Measurements from ENCODE around the gene CD22. TPM values are rescaled to one million over a fixed set of nuclear protein-coding genes. Genes with fewer than 3 reads are reported as not detected.

CD22 gene
- polyA plus RNA-seq, 4 donors, result 0.81 to 5.0 (median 2.2) TPM

GRCh38 chr19:35293808-35294207, 35.2 kb upstream of the CD22 start:
- Histone ChIP-seq H3K4me3 (ENCODE audit: low read depth in 1 of 3, low read length in 3 of 3) (no peak overlapping the region), H3K27me3 (ENCODE audit: control insufficient read depth in 3 of 3, insufficient read depth in 3 of 3, low read length in 3 of 3) (no peaks in the 10 kb centered on the region), H3K36me3 (ENCODE audit: control insufficient read depth in 3 of 3, insufficient read depth in 2 of 3, low read depth in 1 of 3, low read length in 3 of 3) (no peaks in the 10 kb centered on the region), H3K4me1 (ENCODE audit: control insufficient read depth in 3 of 3, insufficient read depth in 2 of 3, low read depth in 1 of 3, low read length in 2 of 3) (no peaks in the 10 kb centered on the region), H3K27ac (ENCODE audit: low read depth in 1 of 3, low read length in 2 of 3) (no peak overlapping the region), H3K9me3 (ENCODE audit: control insufficient read depth in 2 of 2, insufficient read depth in 1 of 2, low read depth in 1 of 2, low read length in 1 of 2) (no peaks in the 10 kb centered on the region)
- DNase-seq (no peak), FAIRE-seq (no peak)
- 55 to 67% (median 65%) methylated on average over 16 to 17 of the region's 17 CpGs for WGBS, 3 donors

DNA sequence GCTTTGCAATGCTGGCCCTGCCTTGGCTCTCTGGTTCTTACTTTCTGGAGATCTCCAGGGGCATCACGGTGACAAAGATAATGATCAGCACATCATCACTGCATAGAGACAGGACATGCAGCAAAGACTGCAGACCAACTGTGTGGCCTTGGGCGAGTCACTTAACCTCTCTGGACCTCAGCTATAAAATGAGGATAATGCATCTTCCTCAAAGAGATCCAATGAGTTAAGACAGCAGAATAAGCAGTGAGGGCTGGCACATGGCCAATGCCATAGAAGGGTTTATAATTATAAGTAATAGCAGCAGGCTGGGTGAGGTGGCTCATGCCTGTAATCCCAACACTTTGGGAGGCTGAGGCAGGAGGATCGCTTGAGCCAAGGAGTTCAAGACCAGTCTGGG, 34.7 kb upstream of the CD22 start:
- Histone ChIP-seq H3K4me3 (ENCODE audit: low read depth in 1 of 3, low read length in 3 of 3) (no peak overlapping the region), H3K27ac (ENCODE audit: low read depth in 1 of 3, low read length in 2 of 3) (no peak overlapping the region), H3K4me1 (ENCODE audit: control insufficient read depth in 3 of 3, insufficient read depth in 2 of 3, low read depth in 1 of 3, low read length in 2 of 3) (no peaks in the 10 kb centered on the region), H3K36me3 (ENCODE audit: control insufficient read depth in 3 of 3, insufficient read depth in 2 of 3, low read depth in 1 of 3, low read length in 3 of 3) (no peaks in the 10 kb centered on the region), H3K9me3 (ENCODE audit: control insufficient read depth in 2 of 2, insufficient read depth in 1 of 2, low read depth in 1 of 2, low read length in 1 of 2) (no peaks in the 10 kb centered on the region), H3K27me3 (ENCODE audit: control insufficient read depth in 3 of 3, insufficient read depth in 3 of 3, low read length in 3 of 3) (no peaks in the 10 kb centered on the region)
- 58 to 61% (median 61%) methylated on average over 3 of the region's 3 CpGs for WGBS, 3 donors
- FAIRE-seq (no peak), DNase-seq (no peak)

DNA sequence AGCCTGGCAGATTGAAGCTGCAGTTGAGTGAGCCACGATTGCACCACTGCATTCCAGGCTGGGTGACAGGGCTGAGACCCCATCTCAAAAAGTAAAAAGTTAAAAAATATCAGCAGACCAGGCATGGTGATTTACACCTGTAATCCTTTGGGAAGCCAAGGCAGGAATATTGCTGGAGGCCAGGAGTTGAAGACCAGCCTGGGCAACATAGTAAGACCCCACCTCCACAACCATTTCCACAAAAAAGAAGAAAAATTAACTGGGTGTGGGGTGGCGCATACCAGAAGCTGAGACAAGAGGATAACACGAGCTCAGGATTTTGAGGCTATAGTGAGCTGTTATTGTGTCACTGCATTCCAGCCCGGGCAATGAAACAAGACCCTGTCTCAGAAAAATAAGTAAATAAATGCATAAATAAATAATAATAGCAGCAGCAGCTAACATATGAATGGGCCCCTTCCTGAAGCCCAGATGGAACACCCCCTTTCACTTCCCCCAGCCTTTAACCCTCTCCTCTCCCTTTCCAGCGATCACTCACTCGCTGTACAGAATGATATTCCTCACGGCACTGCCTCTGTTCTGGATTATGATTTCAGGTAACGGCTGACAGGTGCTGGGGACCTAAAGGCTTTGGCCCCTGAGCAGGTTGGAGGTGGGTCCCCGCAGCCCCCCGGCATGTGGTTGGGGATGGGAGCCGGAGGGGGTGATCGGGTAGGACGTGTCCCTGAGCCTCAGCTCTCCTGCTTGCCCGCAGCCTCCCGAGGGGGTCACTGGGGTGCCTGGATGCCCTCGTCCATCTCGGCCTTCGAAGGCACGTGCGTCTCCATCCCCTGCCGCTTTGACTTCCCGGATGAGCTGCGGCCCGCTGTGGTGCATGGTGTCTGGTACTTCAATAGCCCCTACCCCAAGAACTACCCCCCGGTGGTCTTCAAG, 33.9 kb upstream of the CD22 start:
- DNase-seq (no peak), FAIRE-seq (no peak)
- Histone ChIP-seq H3K4me3 (ENCODE audit: low read depth in 1 of 3, low read length in 3 of 3) (no peak overlapping the region), H3K27me3 (ENCODE audit: control insufficient read depth in 3 of 3, insufficient read depth in 3 of 3, low read length in 3 of 3) (peaks cover 0 to 2% (median 0%) of the 10 kb centered on the region in 3 donors), H3K9me3 (ENCODE audit: control insufficient read depth in 2 of 2, insufficient read depth in 1 of 2, low read depth in 1 of 2, low read length in 1 of 2) (no peaks in the 10 kb centered on the region), H3K36me3 (ENCODE audit: control insufficient read depth in 3 of 3, insufficient read depth in 2 of 3, low read depth in 1 of 3, low read length in 3 of 3) (no peaks in the 10 kb centered on the region), H3K4me1 (ENCODE audit: control insufficient read depth in 3 of 3, insufficient read depth in 2 of 3, low read depth in 1 of 3, low read length in 2 of 3) (no peaks in the 10 kb centered on the region), H3K27ac (ENCODE audit: low read depth in 1 of 3, low read length in 2 of 3) (no peak overlapping the region)
- WGBS, 3 donors, result 55 to 70% (median 69%) methylated on average over 24 to 25 of the region's 25 CpGs

DNA sequence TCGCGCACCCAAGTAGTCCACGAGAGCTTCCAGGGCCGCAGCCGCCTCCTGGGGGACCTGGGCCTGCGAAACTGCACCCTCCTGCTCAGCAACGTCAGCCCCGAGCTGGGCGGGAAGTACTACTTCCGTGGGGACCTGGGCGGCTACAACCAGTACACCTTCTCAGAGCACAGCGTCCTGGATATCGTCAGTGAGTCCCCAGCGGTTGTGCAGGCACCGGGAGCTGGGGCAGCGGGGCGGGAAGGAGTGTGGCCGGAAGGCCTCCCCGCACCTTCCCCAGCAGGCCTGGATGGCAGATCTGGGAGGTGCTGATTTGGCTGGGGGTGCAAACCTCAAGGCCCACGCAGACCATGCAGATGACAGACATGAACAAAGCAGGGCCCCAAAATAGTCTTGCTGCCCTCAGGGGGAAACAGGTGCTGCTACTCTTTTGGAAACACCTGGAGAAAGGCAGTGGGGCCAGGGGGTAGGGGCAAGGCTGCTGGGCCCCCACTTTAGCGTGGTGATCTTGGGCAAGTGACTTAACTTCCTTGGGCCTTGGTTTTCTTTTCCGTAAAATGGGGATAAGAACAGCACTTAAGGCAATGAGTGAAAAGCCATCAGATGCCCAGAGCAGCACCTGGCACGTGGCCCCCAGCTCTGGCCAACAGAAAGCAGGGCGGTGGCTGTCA, 33.1 kb upstream of the CD22 start:
- FAIRE-seq (no peak), DNase-seq (no peak)
- H3K27me3 ChIP-seq (ENCODE audit: control insufficient read depth in 3 of 3, insufficient read depth in 3 of 3, low read length in 3 of 3), result peaks cover 0 to 3% (median 0%) of the 10 kb centered on the region in 3 donors
- H3K4me1 ChIP-seq (ENCODE audit: control insufficient read depth in 3 of 3, insufficient read depth in 2 of 3, low read depth in 1 of 3, low read length in 2 of 3), result no peaks in the 10 kb centered on the region
- no peak overlapping the region for H3K27ac ChIP-seq (ENCODE audit: low read depth in 1 of 3, low read length in 2 of 3)
- H3K9me3 ChIP-seq (ENCODE audit: control insufficient read depth in 2 of 2, insufficient read depth in 1 of 2, low read depth in 1 of 2, low read length in 1 of 2), result no peaks in the 10 kb centered on the region
- H3K36me3 ChIP-seq (ENCODE audit: control insufficient read depth in 3 of 3, insufficient read depth in 2 of 3, low read depth in 1 of 3, low read length in 3 of 3), result no peaks in the 10 kb centered on the region
- no peak overlapping the region for H3K4me3 ChIP-seq (ENCODE audit: low read depth in 1 of 3, low read length in 3 of 3)
- WGBS, 3 donors, result 41 to 52% (median 43%) methylated on average over 24 of the region's 24 CpGs

DNA sequence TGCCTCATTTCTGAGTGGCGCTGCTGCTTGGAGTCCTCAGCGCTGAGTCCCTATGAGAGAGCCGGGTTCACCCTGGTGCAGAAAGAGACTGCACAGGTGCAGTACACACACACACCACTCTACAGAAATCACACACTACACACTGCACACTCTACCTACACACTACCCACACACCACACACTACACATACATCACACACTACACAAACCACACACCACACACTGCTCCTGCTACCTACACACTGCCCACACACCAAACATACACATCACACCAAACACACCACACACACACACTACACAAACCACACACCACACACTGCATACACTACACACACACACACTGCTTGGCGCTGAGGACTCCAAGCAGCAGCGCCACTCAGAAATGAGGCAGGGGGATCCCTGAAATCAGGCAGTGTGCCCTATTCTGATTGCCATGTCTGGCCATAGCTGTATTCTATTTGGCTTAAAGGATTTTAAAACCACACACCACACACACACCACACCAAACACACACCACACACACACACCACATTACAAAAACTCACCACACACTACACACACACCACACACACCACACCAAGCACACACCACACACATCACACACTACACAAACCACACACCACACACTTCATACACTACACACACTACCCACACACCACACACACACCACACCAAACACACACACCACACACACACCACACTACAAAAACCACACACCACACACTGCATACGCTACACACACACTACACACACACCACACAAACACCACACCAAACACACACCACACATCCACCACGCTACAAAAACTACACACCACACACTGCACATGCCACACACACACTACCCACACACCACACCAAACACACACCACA, 32.1 kb upstream of the CD22 start:
- Histone ChIP-seq H3K36me3 (ENCODE audit: control insufficient read depth in 3 of 3, insufficient read depth in 2 of 3, low read depth in 1 of 3, low read length in 3 of 3) (no peaks in the 10 kb centered on the region), H3K4me1 (ENCODE audit: control insufficient read depth in 3 of 3, insufficient read depth in 2 of 3, low read depth in 1 of 3, low read length in 2 of 3) (no peaks in the 10 kb centered on the region), H3K9me3 (ENCODE audit: control insufficient read depth in 2 of 2, insufficient read depth in 1 of 2, low read depth in 1 of 2, low read length in 1 of 2) (no peaks in the 10 kb centered on the region), H3K4me3 (ENCODE audit: low read depth in 1 of 3, low read length in 3 of 3) (no peak overlapping the region), H3K27ac (ENCODE audit: low read depth in 1 of 3, low read length in 2 of 3) (no peak overlapping the region), H3K27me3 (ENCODE audit: control insufficient read depth in 3 of 3, insufficient read depth in 3 of 3, low read length in 3 of 3) (peaks cover 0 to 3% (median 0%) of the 10 kb centered on the region in 3 donors)
- 81 to 90% (median 88%) methylated on average over 7 of the region's 7 CpGs for WGBS, 3 donors
- DNase-seq (no peak), FAIRE-seq (no peak)

DNA sequence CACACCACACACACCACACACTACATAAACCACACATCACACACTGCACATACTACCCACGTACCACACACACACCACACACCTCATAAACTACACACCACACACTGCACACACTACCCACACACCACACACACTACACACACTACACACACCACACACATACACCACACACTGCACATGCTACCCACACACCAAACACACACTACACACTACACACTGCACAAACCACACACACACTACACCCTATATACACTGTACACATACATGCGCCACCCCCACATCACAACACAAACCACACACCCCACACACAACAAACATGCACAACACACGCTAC, 31.5 kb upstream of the CD22 start:
- H3K27me3 ChIP-seq (ENCODE audit: control insufficient read depth in 3 of 3, insufficient read depth in 3 of 3, low read length in 3 of 3), result peaks cover 0 to 6% (median 0%) of the 10 kb centered on the region in 3 donors
- no peaks in the 10 kb centered on the region for H3K9me3 ChIP-seq (ENCODE audit: control insufficient read depth in 2 of 2, insufficient read depth in 1 of 2, low read depth in 1 of 2, low read length in 1 of 2)
- no peak overlapping the region for H3K27ac ChIP-seq (ENCODE audit: low read depth in 1 of 3, low read length in 2 of 3)
- FAIRE-seq, result no peak
- 93 to 100% (median 96%) methylated on average over 3 of the region's 3 CpGs for WGBS, 3 donors
- H3K4me3 ChIP-seq (ENCODE audit: low read depth in 1 of 3, low read length in 3 of 3), result no peak overlapping the region
- H3K4me1 ChIP-seq (ENCODE audit: control insufficient read depth in 3 of 3, insufficient read depth in 2 of 3, low read depth in 1 of 3, low read length in 2 of 3), result no peaks in the 10 kb centered on the region
- H3K36me3 ChIP-seq (ENCODE audit: control insufficient read depth in 3 of 3, insufficient read depth in 2 of 3, low read depth in 1 of 3, low read length in 3 of 3), result no peaks in the 10 kb centered on the region
- DNase-seq, result no peak

- no peaks in the 10 kb centered on the region for H3K9me3 ChIP-seq (ENCODE audit: control insufficient read depth in 2 of 2, insufficient read depth in 1 of 2, low read depth in 1 of 2, low read length in 1 of 2)
- H3K4me3 ChIP-seq (ENCODE audit: low read depth in 1 of 3, low read length in 3 of 3), result no peak overlapping the region
- FAIRE-seq (no peak), DNase-seq (no peak)
- peaks cover 0 to 6% (median 0%) of the 10 kb centered on the region in 3 donors for H3K27me3 ChIP-seq (ENCODE audit: control insufficient read depth in 3 of 3, insufficient read depth in 3 of 3, low read length in 3 of 3)
- H3K36me3 ChIP-seq (ENCODE audit: control insufficient read depth in 3 of 3, insufficient read depth in 2 of 3, low read depth in 1 of 3, low read length in 3 of 3), result no peaks in the 10 kb centered on the region
- no peaks in the 10 kb centered on the region for H3K4me1 ChIP-seq (ENCODE audit: control insufficient read depth in 3 of 3, insufficient read depth in 2 of 3, low read depth in 1 of 3, low read length in 2 of 3)
- 88 to 100% (median 97%) methylated on average over 2 of the region's 2 CpGs for WGBS, 3 donors
- no peak overlapping the region for H3K27ac ChIP-seq (ENCODE audit: low read depth in 1 of 3, low read length in 2 of 3)
Observed at GRCh38 chr19:35297922-35298321, 31.1 kb upstream of the CD22 start.

DNA sequence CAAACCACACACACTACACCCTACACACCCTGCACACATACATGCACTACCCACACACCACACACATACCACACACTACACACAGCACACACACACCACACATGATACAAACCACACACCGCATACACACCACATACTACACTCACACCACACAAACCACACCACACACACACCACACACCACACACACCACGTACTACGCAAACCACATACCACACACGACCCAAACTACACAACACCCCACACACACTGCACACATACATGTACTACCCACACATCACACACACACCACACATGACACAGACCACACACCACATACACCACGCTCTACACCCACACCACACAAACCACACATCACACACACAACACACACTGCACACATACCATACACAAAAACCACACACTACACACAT, 30.4 kb upstream of the CD22 start:
- Histone ChIP-seq H3K27me3 (ENCODE audit: control insufficient read depth in 3 of 3, insufficient read depth in 3 of 3, low read length in 3 of 3) (peaks cover 0 to 9% (median 0%) of the 10 kb centered on the region in 3 donors), H3K4me3 (ENCODE audit: low read depth in 1 of 3, low read length in 3 of 3) (no peak overlapping the region), H3K4me1 (ENCODE audit: control insufficient read depth in 3 of 3, insufficient read depth in 2 of 3, low read depth in 1 of 3, low read length in 2 of 3) (no peaks in the 10 kb centered on the region), H3K36me3 (ENCODE audit: control insufficient read depth in 3 of 3, insufficient read depth in 2 of 3, low read depth in 1 of 3, low read length in 3 of 3) (no peaks in the 10 kb centered on the region), H3K9me3 (ENCODE audit: control insufficient read depth in 2 of 2, insufficient read depth in 1 of 2, low read depth in 1 of 2, low read length in 1 of 2) (no peaks in the 10 kb centered on the region), H3K27ac (ENCODE audit: low read depth in 1 of 3, low read length in 2 of 3) (no peak overlapping the region)
- 88 to 95% (median 94%) methylated on average over 5 of the region's 5 CpGs for WGBS, 3 donors
- FAIRE-seq (no peak), DNase-seq (no peak)

Measured in small intestine (tissue), 7 donors.